ENCODE measurements around the gene NEDD4L.

DNA sequence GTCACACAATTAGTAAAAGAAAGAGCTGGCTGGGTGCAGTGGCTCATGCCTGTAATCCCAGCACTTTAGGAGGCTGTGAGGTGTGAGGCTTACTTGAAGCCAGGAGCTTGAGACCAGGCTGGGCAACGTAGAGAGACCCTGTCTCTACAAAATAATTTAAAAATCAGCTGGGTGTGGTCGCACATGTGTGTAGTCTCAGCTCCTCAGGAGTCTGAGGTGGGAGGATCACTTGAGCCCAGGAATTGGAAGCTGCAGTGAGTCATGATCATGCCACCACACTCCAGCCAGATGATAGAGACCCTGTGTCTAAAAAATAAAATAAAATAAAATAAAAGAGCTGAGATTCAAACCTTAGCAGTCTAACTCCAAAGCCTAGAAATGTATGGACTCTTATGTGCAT is 39.0 kb upstream of the NEDD4L start:
- TF ChIP-seq POLR2A (IDR thresholded peaks at IDR 0.05), result no peak
- TF ChIP-seq, protein P1, sequence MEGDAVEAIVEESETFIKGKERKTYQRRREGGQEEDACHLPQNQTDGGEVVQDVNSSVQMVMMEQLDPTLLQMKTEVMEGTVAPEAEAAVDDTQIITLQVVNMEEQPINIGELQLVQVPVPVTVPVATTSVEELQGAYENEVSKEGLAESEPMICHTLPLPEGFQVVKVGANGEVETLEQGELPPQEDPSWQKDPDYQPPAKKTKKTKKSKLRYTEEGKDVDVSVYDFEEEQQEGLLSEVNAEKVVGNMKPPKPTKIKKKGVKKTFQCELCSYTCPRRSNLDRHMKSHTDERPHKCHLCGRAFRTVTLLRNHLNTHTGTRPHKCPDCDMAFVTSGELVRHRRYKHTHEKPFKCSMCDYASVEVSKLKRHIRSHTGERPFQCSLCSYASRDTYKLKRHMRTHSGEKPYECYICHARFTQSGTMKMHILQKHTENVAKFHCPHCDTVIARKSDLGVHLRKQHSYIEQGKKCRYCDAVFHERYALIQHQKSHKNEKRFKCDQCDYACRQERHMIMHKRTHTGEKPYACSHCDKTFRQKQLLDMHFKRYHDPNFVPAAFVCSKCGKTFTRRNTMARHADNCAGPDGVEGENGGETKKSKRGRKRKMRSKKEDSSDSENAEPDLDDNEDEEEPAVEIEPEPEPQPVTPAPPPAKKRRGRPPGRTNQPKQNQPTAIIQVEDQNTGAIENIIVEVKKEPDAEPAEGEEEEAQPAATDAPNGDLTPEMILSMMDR (IDR thresholded peaks at IDR 0.05), result no peak

All from testis (tissue), 2 donors.